NCI-H187 (cell line): ENCODE measurements around the gene TMEM203.
A peak's percentile ranks its signal among the peaks of the same experiment; 100 is the strongest.

ENCODE experiments used
- DNase-seq, 2 experiments: peaks; one replicate each; lab custom pipeline; 2025; lab: John Stamatoyannopoulos, UW

Gene TMEM203

GRCh38 chr9:137178201-137178938 lies 27.1 kb downstream of the TMEM203 start:
- DNase-seq = no peak

GRCh38 chr9:137176302-137177182 lies 28.9 kb downstream of the TMEM203 start:
- DNase-seq = peak in 1 of 2 experiments; percentile 9

GRCh38 chr9:137175345-137175961 lies 30.0 kb downstream of the TMEM203 start:
- DNase-seq = no peak

GRCh38 chr9:137174722-137175293 lies 30.6 kb downstream of the TMEM203 start:
- DNase-seq = no peak

GRCh38 chr9:137173796-137174664 lies 31.4 kb downstream of the TMEM203 start:
- DNase-seq = no peak

- no peak for DNase-seq
Observed at GRCh38 chr9:137172901-137173795, 32.3 kb downstream of the TMEM203 start.

- DNase-seq = no peak
Observed at GRCh38 chr9:137171149-137171900, 34.1 kb downstream of the TMEM203 start.

GRCh38 chr9:137170486-137171148 lies 34.8 kb downstream of the TMEM203 start:
- DNase-seq = no peak

- DNase-seq = no peak
Observed at GRCh38 chr9:137169896-137170358, 35.5 kb downstream of the TMEM203 start, which contains the start of gene LRRC26. TSS of gene LRRC26 (minus strand) at chr9:137170051. CDS start at chr9:137169943, 108 bp downstream.

- peak in 1 of 2 experiments; percentile 34 for DNase-seq
Observed at GRCh38 chr9:137168904-137169856, 36.3 kb downstream of the TMEM203 start.

- no peak for DNase-seq
Observed at GRCh38 chr9:137168573-137168903, 36.9 kb downstream of the TMEM203 start.

GRCh38 chr9:137167747-137168572 lies 37.5 kb downstream of the TMEM203 start:
- no peak for DNase-seq

- no peak for DNase-seq
Observed at GRCh38 chr9:137167277-137167746, 38.1 kb downstream of the TMEM203 start.

GRCh38 chr9:137166380-137167229 lies 38.8 kb downstream of the TMEM203 start:
- no peak for DNase-seq

GRCh38 chr9:137165250-137165836 lies 40.1 kb downstream of the TMEM203 start:
- DNase-seq = no peak
